GM19395 (cell line): ENCODE measurements around the gene CPPED1.

Experiments
- ATAC-seq: cut with Tn5 transposase; IDR thresholded peaks from one replicate; pipeline ENCODE4 v1.9.1; 2021; ENCODE audit warnings: mild to moderate bottlenecking, moderate library complexity; ENCODE audit not compliant: unreplicated experiment

The CPPED1 gene

GRCh38 chr16:12739738-12740137 is 63.9 kb downstream of the CPPED1 start:
- ATAC-seq: no peak

- no peak for ATAC-seq
Measured at GRCh38 chr16:12737563-12737962, 66.1 kb downstream of the CPPED1 start.

GRCh38 chr16:12735805-12736204 is 67.9 kb downstream of the CPPED1 start:
- no peak for ATAC-seq

- ATAC-seq: no peak
Measured at GRCh38 chr16:12732600-12732999, 71.1 kb downstream of the CPPED1 start.

- ATAC-seq: no peak
Measured at GRCh38 chr16:12729448-12729847, 74.2 kb downstream of the CPPED1 start.

- no peak for ATAC-seq
Measured at GRCh38 chr16:12728469-12728868, 75.2 kb downstream of the CPPED1 start.

- no peak for ATAC-seq
Measured at GRCh38 chr16:12724226-12724625, 79.5 kb downstream of the CPPED1 start.

GRCh38 chr16:12723681-12724080 is 80.0 kb downstream of the CPPED1 start:
- no peak for ATAC-seq

- ATAC-seq: no peak
Measured at GRCh38 chr16:12721841-12722421, 81.8 kb downstream of the CPPED1 start.

GRCh38 chr16:12719972-12720371 is 83.7 kb downstream of the CPPED1 start:
- ATAC-seq: no peak

- no peak for ATAC-seq
Measured at GRCh38 chr16:12716658-12717057, 87.0 kb downstream of the CPPED1 start.

GRCh38 chr16:12709807-12710206 is 93.9 kb downstream of the CPPED1 start:
- no peak for ATAC-seq

GRCh38 chr16:12708266-12708665 is 95.4 kb downstream of the CPPED1 start:
- ATAC-seq: no peak

GRCh38 chr16:12706628-12707027 is 97.1 kb downstream of the CPPED1 start:
- no peak for ATAC-seq

- no peak for ATAC-seq
Measured at GRCh38 chr16:12704492-12705111, 99.1 kb downstream of the CPPED1 start.

- no peak for ATAC-seq
Measured at GRCh38 chr16:12703935-12704334, 99.8 kb downstream of the CPPED1 start.

GRCh38 chr16:12700161-12700560 is 103.5 kb downstream of the CPPED1 start:
- no peak for ATAC-seq

GRCh38 chr16:12699161-12699560 is 104.5 kb downstream of the CPPED1 start:
- no peak for ATAC-seq

GRCh38 chr16:12697437-12697836 is 106.2 kb downstream of the CPPED1 start:
- no peak for ATAC-seq

GRCh38 chr16:12695454-12695853 is 108.2 kb downstream of the CPPED1 start:
- ATAC-seq: no peak

GRCh38 chr16:12690024-12690423 is 113.7 kb downstream of the CPPED1 start:
- ATAC-seq: no peak

- no peak for ATAC-seq
Measured at GRCh38 chr16:12688951-12689850, 114.5 kb downstream of the CPPED1 start.
